Measurements from ENCODE around the gene KCNC3.
A peak's percentile ranks its signal among the peaks of the same experiment; 100 is the strongest.

Gene KCNC3

GRCh38 chr19:50327013-50327412, 2.2 kb downstream of the KCNC3 start:
- no peak for DNase-seq

GRCh38 chr19:50326101-50326664, 3.0 kb downstream of the KCNC3 start:
- DNase-seq: no peak

GRCh38 chr19:50325310-50326100, 3.7 kb downstream of the KCNC3 start:
- peak; percentile 47 for DNase-seq

GRCh38 chr19:50324331-50324730, 4.8 kb downstream of the KCNC3 start:
- DNase-seq: no peak

- DNase-seq: no peak
These were observed 5.4 kb downstream of the KCNC3 start for GRCh38 chr19:50323782-50324133.

DNA sequence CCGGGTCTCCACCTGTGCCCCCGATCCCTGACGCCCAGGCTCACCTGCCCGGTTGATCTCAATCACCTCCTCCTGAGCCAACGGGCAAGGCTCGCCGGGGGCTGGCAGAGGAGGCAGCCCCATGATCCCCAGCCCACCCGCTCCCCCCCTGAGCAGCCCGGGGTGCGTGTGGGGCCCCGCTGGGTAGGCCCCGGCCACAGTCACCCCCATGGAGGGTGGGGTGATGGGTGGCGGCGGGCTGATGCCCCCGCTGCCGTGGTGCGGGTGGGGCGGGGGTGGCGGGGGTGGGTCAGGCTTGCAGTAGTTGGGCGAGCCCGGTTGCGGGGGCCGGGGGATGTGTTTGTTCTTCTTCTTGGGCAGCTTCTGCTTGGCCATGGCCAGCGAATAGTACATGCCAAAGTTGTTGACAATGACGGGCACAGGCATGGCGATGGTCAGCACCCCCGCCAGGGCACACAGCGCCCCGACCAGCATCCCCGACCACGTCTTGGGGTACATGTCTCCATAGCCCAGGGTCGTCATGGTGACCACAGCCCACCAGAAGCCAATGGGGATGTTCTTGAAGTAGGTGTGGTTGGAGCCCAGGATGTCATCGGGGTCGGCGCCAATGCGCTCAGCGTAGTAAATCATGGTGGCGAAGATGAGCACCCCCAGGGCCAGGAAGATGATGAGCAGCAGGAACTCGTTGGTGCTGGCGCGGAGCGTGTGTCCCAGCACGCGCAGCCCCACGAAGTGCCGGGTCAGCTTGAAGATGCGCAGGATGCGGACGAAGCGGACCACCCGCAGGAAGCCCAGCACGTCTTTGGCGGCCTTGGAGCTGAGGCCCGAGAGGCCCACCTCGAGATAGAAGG, 6.0 kb downstream of the KCNC3 start:
- DNase-seq: no peak

DNA sequence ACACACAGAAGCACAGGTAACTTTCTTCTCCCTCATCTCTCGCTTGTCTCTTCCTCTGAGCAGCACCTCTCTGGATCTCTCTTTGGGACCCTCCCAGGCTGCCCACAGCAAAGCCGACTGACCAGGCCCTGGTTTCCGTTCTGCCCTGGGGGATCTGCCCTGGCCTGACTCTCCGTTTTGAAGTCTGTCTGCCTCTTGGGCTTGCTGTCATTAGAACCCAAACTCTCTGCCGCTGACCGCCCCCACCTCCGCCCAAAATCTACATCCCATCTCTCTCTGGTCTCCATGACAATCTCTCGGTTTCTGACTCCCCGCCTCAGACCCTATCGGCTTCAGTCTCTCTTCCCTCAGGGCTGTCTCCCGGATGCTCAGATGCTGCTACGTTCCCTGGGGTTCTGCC, 6.9 kb downstream of the KCNC3 start:
- DNase-seq: no peak

DNA sequence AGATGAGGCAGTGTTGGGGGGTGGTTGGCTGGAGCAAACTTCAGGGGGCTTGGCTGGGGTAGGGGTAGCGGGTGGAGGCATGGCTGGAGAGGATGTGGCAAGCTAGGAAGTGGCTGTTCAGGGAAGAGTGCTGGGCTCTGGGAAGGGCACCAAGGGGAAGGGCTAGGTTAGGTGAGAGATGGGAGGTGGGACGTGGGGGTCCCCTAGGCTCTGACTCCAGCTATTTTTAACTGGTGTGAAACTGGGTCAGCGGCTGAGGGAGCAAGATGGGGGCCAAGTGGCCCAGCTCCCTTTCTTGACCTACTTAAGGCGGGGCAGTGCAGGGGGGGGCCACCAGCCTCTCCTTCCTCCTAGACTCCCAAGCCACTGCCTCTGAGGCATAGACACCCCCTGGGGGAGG, 7.3 kb downstream of the KCNC3 start:
- DNase-seq: no peak

- DNase-seq: no peak
These were observed 8.6 kb downstream of the KCNC3 start for GRCh38 chr19:50320596-50320995.

DNA sequence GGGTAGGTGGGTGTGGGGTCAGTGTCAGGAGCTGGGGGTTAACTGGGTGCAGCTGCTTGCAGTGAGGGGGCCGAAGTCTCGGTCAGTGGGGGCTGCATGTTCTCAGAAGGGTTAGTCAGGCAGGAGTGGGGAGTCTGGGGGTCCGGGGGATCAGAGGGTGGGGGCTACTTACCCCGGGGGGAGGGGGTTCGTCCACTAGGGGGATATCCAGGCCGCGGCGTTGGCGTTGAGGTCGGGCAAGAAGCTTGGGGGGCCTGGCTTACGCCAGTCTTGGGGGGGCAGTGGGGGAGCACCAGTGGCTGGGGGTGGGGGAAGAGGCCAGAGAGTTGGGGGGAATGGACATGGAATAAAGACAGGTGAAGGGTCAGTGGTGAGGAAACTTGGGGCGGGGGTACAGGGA, 9.1 kb downstream of the KCNC3 start:
- DNase-seq: no peak

DNA sequence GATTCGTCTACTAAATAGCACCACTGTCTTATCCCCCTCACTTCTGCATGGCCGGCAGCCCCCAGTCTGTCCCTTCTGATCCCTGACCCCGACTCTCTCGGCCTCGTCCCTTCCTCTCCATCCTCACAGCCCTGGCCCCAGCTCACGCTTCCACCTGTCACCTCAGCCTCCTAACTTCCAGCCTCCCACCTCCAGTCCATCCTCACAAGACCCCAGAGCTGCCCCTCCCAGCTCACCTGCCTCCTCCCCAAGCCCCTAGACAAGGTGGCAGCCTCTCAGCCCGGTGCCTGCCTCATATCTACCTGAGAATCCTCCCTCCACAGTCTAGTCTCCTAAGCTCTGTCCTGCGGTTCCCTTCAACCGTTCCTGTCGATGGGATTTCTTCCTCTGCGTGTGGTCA, 10.0 kb downstream of the KCNC3 start:
- no peak for DNase-seq

DNA sequence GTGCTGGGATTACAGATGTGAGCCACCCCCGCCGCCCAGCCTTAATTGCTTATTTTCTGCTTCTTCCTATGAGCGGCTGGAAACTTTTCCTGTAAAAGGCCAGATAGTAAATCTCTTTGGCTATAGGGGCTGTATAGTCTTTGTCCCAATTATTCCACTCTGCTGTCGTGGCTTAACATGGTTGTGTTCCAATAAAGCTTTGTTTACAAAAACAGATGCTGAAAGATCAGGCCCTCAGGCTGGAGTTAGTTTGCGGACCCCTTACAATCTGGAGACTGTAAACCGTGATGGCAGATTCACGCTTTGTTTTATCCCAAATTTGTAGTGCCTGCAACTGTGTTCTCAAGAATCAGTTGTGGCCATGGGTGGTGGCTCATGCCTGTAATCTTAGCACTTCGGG, 10.7 kb downstream of the KCNC3 start:
- DNase-seq: no peak

GRCh38 chr19:50317115-50317514, 12.1 kb downstream of the KCNC3 start:
- DNase-seq: no peak

GRCh38 chr19:50315773-50316448, 13.3 kb downstream of the KCNC3 start:
- no peak for DNase-seq

DNA sequence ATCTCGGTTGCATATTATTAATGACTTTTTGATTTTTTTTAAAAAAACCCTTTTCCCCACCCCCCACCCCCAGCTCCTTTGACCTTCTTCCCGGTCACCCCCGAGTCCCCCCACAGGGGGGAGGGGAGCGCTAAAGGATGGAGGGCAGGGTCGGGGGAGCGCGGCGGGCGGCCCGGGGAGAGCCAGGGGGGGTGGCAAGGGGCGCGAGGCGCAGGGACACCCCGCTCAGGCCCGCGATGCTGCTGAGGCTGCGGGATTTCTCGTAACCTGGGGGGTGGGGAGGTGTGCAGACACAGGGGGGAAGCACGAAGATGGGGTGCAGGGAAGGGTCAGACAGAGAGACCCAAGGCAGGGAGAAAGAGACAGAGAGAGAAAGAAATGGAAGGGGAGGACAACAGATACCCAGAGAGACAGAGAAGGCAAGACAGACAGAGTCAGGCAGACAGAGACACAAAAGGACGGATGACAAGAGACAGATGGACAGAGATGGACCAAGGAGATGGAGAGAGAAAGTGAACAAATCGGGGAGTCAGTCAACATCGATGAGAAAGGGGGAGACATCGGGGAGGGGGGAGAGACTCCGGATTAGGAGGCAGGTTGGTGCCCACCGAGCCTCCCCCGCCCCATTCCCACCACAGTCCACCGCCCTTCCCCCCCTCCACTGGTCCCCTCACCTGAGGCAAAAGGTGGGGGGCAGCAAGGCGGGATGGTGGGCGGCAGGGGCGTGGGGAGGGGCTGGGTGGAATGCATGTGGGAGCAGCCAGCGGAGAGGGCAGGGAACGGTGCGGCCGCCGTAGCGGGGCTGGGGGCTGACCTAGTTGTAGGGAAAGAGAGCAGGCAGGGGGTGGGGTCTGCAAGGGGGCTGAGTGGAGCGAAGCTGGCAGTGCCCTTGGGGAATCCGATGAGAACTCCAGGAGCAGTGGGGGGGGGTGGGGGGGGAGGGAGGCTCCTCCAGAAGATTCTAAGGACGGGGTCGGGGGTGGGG, 14.2 kb downstream of the KCNC3 start:
- DNase-seq: no peak

DNA sequence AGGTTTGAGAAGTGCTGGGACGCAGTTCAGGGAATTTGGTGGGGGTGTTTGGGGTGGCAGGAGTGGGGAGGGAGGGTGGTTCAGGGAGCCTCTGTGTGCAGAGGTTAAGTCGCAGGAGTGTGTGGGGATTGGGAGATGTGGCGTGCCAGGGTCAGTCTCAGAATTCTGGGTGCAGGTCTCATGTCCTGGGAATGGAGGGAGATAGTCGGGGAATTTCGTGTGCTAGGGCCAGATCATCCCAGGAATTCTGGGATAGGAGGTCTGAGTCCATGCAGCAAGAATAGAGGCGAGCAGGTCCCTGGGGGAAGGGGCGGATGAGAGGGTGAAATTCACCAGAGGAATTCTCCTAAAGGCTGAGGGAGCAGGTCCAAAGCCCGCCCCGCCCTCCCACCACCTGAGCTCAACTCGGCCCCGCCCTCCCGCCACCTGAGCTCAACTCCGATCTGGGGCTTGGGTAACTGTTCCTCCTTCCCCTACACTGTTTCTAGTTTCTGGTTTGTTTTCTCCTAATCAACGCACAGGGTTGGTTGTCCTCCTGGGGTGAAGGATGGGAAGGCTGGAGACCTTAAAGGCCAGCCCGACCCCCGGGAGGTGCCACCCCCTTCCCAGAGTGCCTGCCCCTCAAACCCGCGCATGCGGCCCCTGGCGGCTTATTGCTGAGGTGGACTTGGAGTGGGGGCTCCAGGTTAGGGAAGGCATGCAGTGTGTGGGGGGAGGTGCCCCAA, 15.2 kb downstream of the KCNC3 start:
- no peak for DNase-seq

- no peak for DNase-seq
These were observed 16.0 kb downstream of the KCNC3 start for GRCh38 chr19:50312967-50313811.

GRCh38 chr19:50311723-50312635, 17.2 kb downstream of the KCNC3 start:
- no peak for DNase-seq

- DNase-seq: no peak
These were observed 18.3 kb downstream of the KCNC3 start for GRCh38 chr19:50310759-50311465.

All from NCI-H187 treated with DMSO at 0.1 percent for 48 hours (cell line).